Endodermal cell (in vitro differentiated cells): ENCODE data around the gene CNNM1. TPM values are rescaled to one million over a fixed set of nuclear protein-coding genes. Genes with fewer than 3 reads are reported as not detected.

Source experiments
- DNase-seq: peaks from one replicate; pipeline ENCODE4 v3.0.0-alpha.2; 2017
- H3K27ac ChIP-seq: 2 replicates; pipeline ENCODE4 v1.5.1; 2013; ENCODE audit warnings: mild to moderate bottlenecking, low read depth, low read length, moderate library complexity
- H3K27me3 ChIP-seq: 2 replicates; pipeline ENCODE4 v1.6.1; 2013; ENCODE audit warnings: mild to moderate bottlenecking, low read length, moderate library complexity; ENCODE audit not compliant: insufficient read depth, control insufficient read depth, poor library complexity, severe bottlenecking
- H3K36me3 ChIP-seq: 2 replicates; pipeline ENCODE4 v1.7.0; 2013; ENCODE audit warnings: mild to moderate bottlenecking, low read length, moderate library complexity; ENCODE audit not compliant: control insufficient read depth, insufficient read depth
- H3K4me1 ChIP-seq: one replicate; pipeline ENCODE4 v1.7.0; 2013; ENCODE audit warnings: low read length; ENCODE audit not compliant: control insufficient read depth, insufficient read depth
- H3K4me3 ChIP-seq: 2 replicates; pipeline ENCODE4 v1.5.1; 2013; ENCODE audit warnings: mild to moderate bottlenecking, low read length, moderate library complexity
- H3K9ac ChIP-seq: 2 replicates; pipeline ENCODE4 v1.6.1; 2013; ENCODE audit warnings: mild to moderate bottlenecking, low read length, moderate library complexity; ENCODE audit not compliant: poor library complexity, severe bottlenecking; ENCODE audit errors: extremely low read depth
- H3K9me3 ChIP-seq: 2 replicates; pipeline ENCODE4 v1.6.1; 2013; ENCODE audit warnings: mild to moderate bottlenecking, low read length, moderate library complexity; ENCODE audit not compliant: control insufficient read depth
- H3K27ac Mint-ChIP-seq: 2 replicates; pipeline ENCODE4 v1.8.0; 2020; ENCODE audit warnings: mixed read lengths
- H3K27me3 Mint-ChIP-seq: 2 replicates; pipeline ENCODE4 v1.8.0; 2021; ENCODE audit warnings: mild to moderate bottlenecking, mixed read lengths; ENCODE audit not compliant: insufficient read depth
- H3K36me3 Mint-ChIP-seq: 2 replicates; pipeline ENCODE4 v1.8.0; 2020; ENCODE audit warnings: low read depth, mixed read lengths
- H3K4me1 Mint-ChIP-seq: 2 replicates; pipeline ENCODE4 v1.8.0; 2020; ENCODE audit warnings: mixed read lengths
- H3K4me3 Mint-ChIP-seq: 2 replicates; pipeline ENCODE4 v1.8.0; 2020; ENCODE audit warnings: mild to moderate bottlenecking, moderate library complexity, mixed read lengths
- H3K9me3 Mint-ChIP-seq: 2 replicates; pipeline ENCODE4 v1.8.0; 2020; ENCODE audit warnings: mild to moderate bottlenecking, mixed read lengths
- CTCF ChIP-seq: fragments of 200-600 bp; sonication (generic); conservative IDR thresholded peaks from 2 replicates; pipeline ENCODE4 v1.5.0; 2021; ENCODE audit warnings: antibody characterized with exemption, mild to moderate bottlenecking
- WGBS, 2 experiments: methylation state at CpG; one replicate each; pipeline versions ENCODE4 v1.1.5 to v1.1.7; 2013; ENCODE audit warnings: missing lambda C conversion rate in 2 of 2, mixed read lengths in 1 of 2; ENCODE audit not compliant: insufficient coverage in 1 of 2, insufficient read length in 1 of 2; 5-methylcytosine and 5-hydroxymethylcytosine counted together
- total RNA-seq, 2 donors: library from RNA; stranded (reverse); fragmentation: NEBNext Ultra II Directional in 1 of 2; extraction: Animal tissue kit (Norgen Biotek cat#: 25700) in 1 of 2; gene quantifications; 2 replicates in 1 of 2; 3 replicates in 1 of 2; pipeline ENCODE4 v1.2.1, GENCODE V29; 2021

CNNM1 gene
- total RNA-seq, 2 donors from 2014 or later: 2.8 to 3.8 TPM

DNA sequence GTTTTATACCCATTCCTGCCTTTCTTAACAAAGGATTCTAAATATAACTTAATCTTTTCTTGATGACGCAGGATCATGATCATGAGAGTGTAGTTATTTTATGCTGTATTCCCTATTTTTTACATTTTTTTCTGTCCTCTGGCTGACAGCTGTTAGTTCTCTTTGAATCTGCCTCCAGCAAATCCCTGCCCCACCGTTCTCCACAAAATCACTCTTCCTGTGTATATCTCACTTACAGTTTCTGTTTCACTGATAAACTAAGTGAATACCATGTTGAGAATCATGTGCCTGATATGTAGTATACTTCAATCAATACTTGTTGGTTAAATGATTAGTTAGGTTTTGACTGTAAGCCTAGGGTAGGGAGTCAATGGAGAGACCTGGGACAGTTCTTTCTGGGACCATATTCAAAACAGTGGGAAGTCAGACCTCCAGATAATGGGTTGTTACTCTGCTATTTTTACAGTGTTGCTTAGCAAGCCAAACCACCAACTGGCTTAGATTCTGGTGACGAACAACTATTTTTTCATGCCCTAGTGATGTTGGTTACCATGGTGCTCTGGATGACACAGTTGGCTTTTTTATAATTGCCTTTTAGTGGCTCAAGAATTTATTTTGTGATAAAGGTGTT, 12.8 kb downstream of the CNNM1 start:
- peaks cover 12% of the 10 kb centered on the region for H3K9me3 ChIP-seq
- WGBS, 2 experiments: 77 to 89% methylated on average over 2 of the region's 3 CpGs
- H3K27ac ChIP-seq: no peak overlapping the region
- H3K4me1 ChIP-seq: peaks cover 9% of the 10 kb centered on the region
- H3K27me3 Mint-ChIP-seq: no peaks in the 10 kb centered on the region
- no peak overlapping the region for H3K4me3 ChIP-seq
- H3K27me3 ChIP-seq: no peaks in the 10 kb centered on the region
- H3K27ac Mint-ChIP-seq: no peak overlapping the region
- no peak for TF ChIP-seq CTCF
- no peak overlapping the region for H3K9ac ChIP-seq
- H3K9me3 Mint-ChIP-seq: peaks cover 9% of the 10 kb centered on the region
- H3K36me3 Mint-ChIP-seq: peaks cover 9% of the 10 kb centered on the region
- no peak overlapping the region for H3K4me3 Mint-ChIP-seq
- peaks cover 29% of the 10 kb centered on the region for H3K4me1 Mint-ChIP-seq
- H3K36me3 ChIP-seq: peaks cover 20% of the 10 kb centered on the region
- DNase-seq: no peak

DNA sequence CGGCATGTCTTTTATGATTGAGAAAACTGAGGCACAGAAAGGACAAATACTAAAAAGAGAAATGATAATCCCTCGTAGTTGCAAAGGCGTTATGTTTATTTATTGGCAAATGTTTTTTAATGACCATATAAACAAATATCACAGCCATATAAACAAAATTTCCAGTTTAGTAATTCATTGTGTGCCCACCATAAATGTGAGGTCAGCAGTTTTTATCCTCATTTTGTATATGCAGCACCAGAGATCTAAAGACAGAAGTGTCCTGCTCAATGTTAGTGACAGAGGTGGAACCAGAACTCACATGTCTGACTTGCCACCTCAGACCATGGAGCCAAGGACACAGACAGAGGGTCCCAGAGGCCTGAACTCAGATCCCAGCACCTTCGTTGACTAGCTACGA, 14.1 kb downstream of the CNNM1 start:
- H3K27ac ChIP-seq: no peak overlapping the region
- no peaks in the 10 kb centered on the region for H3K27me3 ChIP-seq
- DNase-seq: no peak
- H3K4me3 ChIP-seq: no peak overlapping the region
- H3K9me3 Mint-ChIP-seq: peaks cover 9% of the 10 kb centered on the region
- H3K4me1 ChIP-seq: peaks cover 9% of the 10 kb centered on the region
- H3K27me3 Mint-ChIP-seq: no peaks in the 10 kb centered on the region
- H3K36me3 ChIP-seq: peaks cover 14% of the 10 kb centered on the region
- no peak overlapping the region for H3K4me3 Mint-ChIP-seq
- H3K36me3 Mint-ChIP-seq: peaks cover 9% of the 10 kb centered on the region
- WGBS, 2 experiments: 88 to 94% methylated on average over 4 to 5 of the region's 5 CpGs
- no peak overlapping the region for H3K9ac ChIP-seq
- peaks cover 24% of the 10 kb centered on the region for H3K4me1 Mint-ChIP-seq
- TF ChIP-seq CTCF: no peak
- no peak overlapping the region for H3K27ac Mint-ChIP-seq
- peaks cover 12% of the 10 kb centered on the region for H3K9me3 ChIP-seq

DNA sequence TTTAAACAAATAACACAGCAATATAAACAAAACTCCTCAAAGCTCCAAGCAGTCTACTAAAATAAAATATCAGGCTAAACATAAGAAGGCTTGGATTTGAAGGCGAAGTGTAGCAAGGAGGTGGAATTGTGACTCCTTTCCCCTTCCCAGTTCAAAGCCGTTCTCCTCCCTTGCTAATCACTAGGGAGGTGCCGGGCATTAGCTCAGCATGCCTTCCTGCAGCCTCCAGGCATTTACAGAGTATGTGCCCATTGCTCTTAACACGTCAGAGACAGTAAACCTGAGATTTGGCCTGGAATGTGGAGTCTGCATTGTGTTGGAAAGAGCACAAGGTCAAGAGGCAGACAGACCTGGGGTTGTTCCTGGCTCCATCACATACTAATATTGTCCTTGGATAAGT, 15.6 kb downstream of the CNNM1 start:
- 63 to 82% methylated on average over 3 to 4 of the region's 4 CpGs for WGBS, 2 experiments
- H3K36me3 Mint-ChIP-seq: no peaks in the 10 kb centered on the region
- H3K4me1 Mint-ChIP-seq: peaks cover 24% of the 10 kb centered on the region
- no peaks in the 10 kb centered on the region for H3K9me3 Mint-ChIP-seq
- TF ChIP-seq CTCF: no peak
- H3K36me3 ChIP-seq: peaks cover 3% of the 10 kb centered on the region
- H3K4me3 ChIP-seq: no peak overlapping the region
- no peak overlapping the region for H3K27ac ChIP-seq
- H3K27me3 Mint-ChIP-seq: no peaks in the 10 kb centered on the region
- no peak overlapping the region for H3K27ac Mint-ChIP-seq
- peak; percentile 54 for DNase-seq
- peaks cover 9% of the 10 kb centered on the region for H3K4me1 ChIP-seq
- no peak overlapping the region for H3K9ac ChIP-seq
- H3K4me3 Mint-ChIP-seq: no peak overlapping the region
- no peaks in the 10 kb centered on the region for H3K27me3 ChIP-seq
- H3K9me3 ChIP-seq: peaks cover under 1% of the 10 kb centered on the region
